Right lobe of liver (tissue), 4 donors: ENCODE results near the gene PARP1.

ENCODE experiments used
- CTCF ChIP-seq, 4 donors: fragments of 200-600 bp in 3 of 4; fragments of 450-650 bp in 1 of 4; IDR thresholded peaks; one replicate each; pipeline versions ENCODE4 v1.5.1 to v1.8.0; 2016 to 2022; ENCODE audit warnings: antibody characterized with exemption in 4 of 4, mild to moderate bottlenecking in 2 of 4
- POLR2A ChIP-seq: fragments of 450-650 bp; IDR thresholded peaks from one replicate; pipeline ENCODE4 v1.6.1; 2017; ENCODE audit warnings: antibody characterized with exemption, mild to moderate bottlenecking
- donor health status: DM: no; HTN: no; CAD: no.
- donor health status: DM: no; HTN: no; CAD: no.
- donor health status: DM: no; HTN: yes; CAD: no.

- TF ChIP-seq CTCF (IDR thresholded peaks at IDR 0.05) (no peak), POLR2A (no peak)
Measured at GRCh38 chr1:226369110-226369509, 38.8 kb downstream of the PARP1 start.
